HG03095 (cell line): ENCODE measurements around the gene RABGGTA.
"Not testable (repeated sequence)": the region's sequence is repeated elsewhere in the genome, so short reads cannot be mapped to it uniquely, and the experiment has no call there.

ENCODE experiments used
- ATAC-seq: cut with Tn5 transposase; IDR thresholded peaks from one replicate; pipeline ENCODE4 v1.9.1; 2021; ENCODE audit warnings: moderate library complexity; ENCODE audit not compliant: unreplicated experiment

RABGGTA gene

DNA sequence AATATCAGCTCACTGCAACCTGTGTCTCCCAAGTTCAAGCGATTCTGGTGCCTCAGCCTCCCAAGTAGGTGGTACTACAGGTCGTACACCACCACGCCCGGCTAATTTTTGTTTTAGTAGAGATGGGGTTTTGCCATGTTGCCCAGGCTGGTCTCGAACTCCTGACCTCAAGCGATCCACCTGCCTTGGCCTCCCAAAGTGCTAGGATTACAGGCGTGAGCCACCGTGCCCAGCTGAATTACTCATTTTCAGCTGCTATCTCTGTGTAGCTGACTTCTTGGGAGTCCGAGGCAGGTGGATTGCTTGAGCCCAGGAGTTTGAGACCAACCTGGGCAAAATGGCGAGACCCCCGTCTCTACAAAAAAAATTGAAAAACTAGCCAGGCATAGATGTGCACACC is 26.0 kb downstream of the RABGGTA start:
- not testable (repeated sequence) for ATAC-seq

DNA sequence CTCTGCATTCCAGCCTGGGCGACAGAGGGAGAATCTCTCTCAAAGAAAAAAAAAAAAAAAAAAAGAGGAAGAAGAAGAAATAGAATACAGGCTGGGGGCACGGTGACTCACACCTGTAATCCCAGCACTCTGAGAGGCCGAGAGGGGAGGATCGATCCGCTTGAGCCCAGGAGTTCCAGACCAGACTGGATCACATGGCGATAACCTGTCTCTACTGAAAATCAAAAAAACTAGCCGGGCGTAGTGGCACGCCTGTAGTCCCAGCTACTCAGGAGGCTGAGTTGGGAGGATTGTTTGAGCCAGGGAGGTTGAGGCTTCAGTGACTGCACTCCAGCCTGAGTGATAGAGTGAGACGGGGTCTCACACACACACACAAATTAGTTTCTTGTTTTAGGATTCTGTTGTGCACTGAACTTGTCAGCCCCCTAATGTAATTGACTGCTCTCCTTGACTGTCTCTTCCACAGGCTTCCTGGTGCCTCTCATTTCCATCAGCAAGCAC is 28.0 kb downstream of the RABGGTA start:
- no peak for ATAC-seq

DNA sequence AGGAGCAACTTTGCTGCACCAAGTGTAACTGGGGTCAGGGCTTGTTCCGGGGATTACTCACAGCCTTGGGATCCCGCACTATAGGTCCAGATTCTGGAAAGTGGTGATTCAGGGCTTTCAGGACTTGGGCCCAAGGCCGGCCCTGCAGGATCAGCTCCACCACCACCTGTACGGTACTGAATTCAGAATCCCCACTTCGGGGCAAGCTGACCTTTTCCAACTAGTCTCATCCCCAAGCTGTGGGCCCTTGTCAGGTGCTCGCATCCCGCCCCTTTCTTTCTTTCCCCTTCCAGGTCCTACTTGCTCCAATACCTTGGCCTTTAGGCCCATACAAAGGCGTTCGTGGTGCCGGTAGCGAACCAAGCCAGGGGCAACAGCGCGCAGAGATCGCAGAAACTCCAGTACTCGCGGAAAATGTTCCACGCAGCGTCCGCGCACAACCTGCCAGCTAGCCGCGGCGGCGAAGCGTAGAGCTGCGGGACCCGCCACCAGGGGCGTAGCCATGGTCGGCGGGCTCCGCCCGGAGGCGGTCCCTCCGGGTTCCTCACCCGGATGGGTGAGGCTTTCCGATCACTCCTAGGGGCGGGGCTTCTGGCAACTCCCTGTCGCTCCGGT is 29.5 kb downstream of the RABGGTA start:
- ATAC-seq = peak; percentile 81

- ATAC-seq = no peak
Measured at GRCh38 chr14:24240110-24240918, 31.1 kb downstream of the RABGGTA start.

GRCh38 chr14:24238527-24239037 is 32.8 kb downstream of the RABGGTA start:
- ATAC-seq = no peak

GRCh38 chr14:24238123-24238522 is 33.3 kb downstream of the RABGGTA start:
- no peak for ATAC-seq

DNA sequence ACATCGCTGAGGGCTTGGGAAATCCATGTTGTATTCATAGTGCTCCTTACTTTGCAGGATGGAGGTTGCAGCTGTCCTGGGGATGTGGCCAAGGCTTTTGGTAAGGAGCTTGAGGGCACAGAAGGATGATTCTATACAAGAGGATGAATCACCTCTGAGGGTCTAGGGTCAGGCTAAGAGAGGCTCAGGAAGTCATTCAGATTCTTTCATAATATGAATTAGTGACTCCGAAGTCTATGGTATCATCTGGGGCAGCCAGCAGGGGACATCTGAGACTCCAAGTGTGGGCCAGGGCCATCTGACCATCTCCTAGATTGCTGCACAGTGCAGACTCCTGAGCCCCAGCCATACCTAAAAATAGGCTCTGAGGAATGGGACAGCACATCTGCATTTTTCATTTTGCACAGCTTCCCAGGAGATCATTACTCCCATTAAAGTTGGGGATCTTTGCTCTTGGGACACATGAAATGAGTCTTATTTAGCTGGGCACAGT is 33.9 kb downstream of the RABGGTA start:
- ATAC-seq = no peak

DNA sequence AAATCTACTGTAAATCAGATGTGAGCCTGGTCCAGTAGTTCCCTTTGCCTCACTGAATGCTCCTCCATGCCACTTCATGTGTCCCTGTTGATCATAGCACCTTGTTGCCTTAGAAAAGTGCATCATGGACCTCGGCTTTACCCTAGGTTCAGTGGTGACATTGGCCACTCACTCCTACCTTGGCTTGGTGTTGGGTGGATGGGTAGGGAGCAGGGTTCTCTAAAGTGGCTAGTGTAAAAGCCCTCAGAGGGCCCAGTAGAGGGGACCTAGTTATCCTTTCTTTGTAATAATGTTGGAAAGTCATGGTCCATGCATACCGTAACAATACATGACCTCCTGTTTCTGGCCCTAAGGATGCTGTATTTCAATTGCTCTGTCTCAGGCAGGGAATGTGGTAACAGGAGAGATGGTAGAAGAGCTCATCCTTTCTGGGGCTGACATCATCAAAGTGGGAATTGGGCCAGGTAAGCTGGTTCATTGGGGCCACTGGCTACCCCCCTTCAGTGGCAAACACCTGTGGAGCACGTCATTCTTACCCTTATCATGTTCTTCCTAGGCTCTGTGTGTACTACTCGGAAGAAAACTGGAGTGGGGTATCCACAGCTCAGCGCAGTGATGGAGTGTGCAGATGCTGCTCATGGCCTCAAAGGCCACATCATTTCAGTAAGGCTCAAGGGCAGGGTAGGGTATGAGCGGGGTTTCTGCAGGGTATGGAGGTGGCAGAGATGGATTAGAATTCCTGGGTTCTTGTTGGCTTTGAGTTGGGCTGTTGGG is 34.5 kb downstream of the RABGGTA start:
- ATAC-seq = no peak

- no peak for ATAC-seq
Measured at GRCh38 chr14:24235804-24236688, 35.4 kb downstream of the RABGGTA start.

GRCh38 chr14:24234095-24235005 is 37.0 kb downstream of the RABGGTA start:
- no peak for ATAC-seq

GRCh38 chr14:24233538-24233866 is 37.9 kb downstream of the RABGGTA start:
- no peak for ATAC-seq

DNA sequence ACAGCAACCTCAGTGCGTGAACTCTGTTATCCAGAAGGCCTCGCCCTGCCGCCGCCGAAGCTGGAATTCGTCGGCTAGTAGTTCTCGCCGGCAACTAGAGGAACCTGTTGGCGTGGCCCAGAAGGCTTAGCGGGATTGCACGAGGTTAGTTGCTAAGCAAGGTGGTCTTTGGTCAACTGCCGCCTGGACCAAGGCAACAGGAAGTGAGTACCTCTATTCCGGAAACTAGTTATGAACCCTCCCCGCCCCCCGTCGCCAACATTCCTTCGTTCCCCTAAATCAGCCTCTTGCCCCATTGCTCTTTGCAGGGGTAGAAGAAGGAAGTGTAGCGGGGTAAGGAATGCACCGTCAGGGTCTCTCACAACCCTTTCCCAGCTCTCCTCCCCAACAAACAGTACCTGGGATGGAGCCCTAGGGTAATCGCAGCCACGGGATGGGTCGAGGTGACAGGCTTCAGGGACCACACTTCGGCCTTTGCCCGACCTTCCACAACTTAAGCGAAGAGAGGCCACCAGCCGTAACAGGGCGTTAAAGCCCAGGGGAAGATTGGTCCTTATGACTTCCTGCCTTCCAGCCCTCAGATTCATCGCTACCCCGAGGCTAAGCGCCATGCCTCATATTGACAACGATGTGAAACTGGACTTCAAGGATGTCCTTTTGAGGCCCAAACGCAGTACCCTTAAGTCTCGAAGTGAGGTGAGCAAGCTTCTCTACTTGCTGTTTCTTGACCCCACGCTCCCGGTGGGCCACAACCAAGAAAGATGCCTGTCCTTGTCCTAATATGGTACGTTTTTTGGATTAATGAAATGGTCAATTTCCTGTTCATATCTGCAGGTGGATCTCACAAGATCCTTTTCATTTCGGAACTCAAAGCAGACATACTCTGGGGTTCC is 38.5 kb downstream of the RABGGTA start, which contains the start of gene GMPR2:
Gene GMPR2, plus strand, starts transcription at position 285 of the 893 bp plus-strand sequence. Its CDS starts 325 bp downstream, at position 610.
- peak; percentile 46 for ATAC-seq

GRCh38 chr14:24232121-24232644 is 39.2 kb downstream of the RABGGTA start, which contains the start of gene NEDD8:
Gene NEDD8, minus strand, starts transcription at chr14:24232367. Its CDS starts 100 bp downstream, at chr14:24232267.
- ATAC-seq = peak; percentile 64

- no peak for ATAC-seq
Measured at GRCh38 chr14:24231263-24232120, 39.9 kb downstream of the RABGGTA start.

DNA sequence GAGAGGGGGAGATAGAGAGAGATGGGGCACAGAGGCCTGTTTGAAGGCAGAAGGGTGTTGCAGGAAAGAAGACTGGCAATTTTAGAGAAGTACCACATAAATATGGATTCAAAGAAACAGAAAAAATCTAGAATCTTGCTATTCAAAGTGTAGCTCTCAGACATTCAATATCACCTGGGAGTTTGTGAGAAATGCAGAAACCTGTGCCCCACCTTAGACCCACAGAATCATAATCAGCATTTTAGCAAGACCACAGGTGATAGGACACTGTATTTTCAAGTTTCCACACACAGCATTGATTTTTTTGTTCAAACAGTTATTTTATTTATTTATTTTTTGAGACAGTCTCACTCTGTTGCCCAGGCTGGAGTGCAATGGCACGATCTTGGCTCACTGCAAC is 42.5 kb downstream of the RABGGTA start:
- ATAC-seq = no peak

GRCh38 chr14:24226473-24226872 is 44.9 kb downstream of the RABGGTA start:
- ATAC-seq = no peak

- ATAC-seq = no peak
Measured at GRCh38 chr14:24224618-24225071, 46.8 kb downstream of the RABGGTA start.
